GM18858 (cell line): ENCODE results near the gene ZNF853.

Source experiments
- ATAC-seq: cut with Tn5 transposase; IDR thresholded peaks from one replicate; pipeline ENCODE4 v1.9.1; 2021; ENCODE audit not compliant: unreplicated experiment

Gene ZNF853

DNA sequence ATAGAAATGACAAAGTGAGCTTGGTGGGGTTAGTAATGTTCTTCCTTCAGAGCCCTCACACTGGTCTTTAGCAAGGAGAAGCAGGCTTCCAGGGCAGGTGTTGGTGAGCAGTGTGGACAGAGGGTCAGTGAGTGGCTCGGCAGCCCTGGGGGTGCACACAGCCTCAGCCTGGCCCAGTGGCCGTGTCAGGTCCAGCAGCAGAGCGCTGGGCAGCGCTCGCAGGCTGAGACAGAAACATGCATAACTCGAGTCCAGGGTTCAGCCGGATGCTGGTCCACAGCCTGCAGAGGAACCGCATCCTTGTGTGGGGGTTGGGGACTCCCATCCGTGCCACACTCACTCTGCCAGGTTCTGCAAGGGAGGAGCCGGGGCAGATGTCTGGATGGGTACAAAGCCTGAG lies 11.0 kb upstream of the ZNF853 start:
- no peak for ATAC-seq

DNA sequence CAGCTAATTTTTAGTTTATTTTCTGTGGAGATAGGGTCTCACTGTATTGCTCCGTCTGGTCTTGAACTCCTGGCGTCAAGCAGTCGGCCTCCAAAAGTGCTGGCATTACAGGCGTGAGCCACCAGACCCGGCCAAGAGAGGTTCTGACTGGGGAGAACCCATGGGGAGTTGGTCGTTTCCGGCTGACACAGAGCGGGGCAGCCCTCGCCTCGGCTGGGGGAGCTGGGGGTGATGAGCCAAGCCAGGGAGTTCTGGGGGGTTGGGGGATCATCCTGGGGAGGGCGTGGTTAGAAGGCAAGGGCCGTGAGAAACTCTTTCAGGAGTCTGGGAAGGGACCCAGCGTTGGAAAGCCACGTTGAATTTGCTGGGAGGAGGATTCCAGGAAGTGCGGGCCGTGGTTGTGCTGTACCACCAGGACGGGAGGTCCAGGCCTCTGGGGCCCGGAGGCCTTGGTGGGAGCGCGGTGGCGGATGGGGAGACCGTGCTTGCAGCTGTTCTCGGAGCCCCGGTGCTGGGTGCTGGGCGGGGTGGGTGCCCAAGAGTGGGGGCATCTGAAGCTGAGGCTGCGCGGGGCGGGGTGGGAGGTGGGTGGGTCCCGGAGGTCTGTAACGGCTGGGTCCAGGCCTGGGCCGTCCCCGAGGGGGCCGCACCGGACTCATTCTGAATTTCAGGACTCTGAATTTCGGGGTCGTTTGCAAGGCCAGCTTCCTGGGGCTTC lies 8.4 kb upstream of the ZNF853 start:
- ATAC-seq: no peak

DNA sequence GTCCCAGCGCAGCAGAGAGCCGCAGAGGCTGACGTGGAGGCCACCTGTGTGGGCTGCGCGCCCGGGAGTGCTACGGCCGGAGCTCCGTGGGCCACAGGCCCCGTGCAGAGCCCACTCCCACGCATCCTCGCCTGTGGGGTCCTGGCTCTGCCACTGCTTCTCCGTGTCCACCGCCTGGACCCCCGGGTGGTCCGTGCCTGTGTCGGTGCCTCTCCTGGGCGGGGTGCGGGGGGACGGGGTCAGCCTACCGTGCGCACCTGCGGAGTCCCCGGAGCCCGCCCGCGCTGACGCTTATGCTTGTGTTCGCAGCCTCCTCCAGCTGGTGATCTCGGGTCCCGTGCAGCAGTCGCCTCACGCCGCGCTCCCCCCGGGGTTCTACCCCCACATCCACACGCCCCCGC lies 7.8 kb upstream of the ZNF853 start:
- ATAC-seq: no peak

DNA sequence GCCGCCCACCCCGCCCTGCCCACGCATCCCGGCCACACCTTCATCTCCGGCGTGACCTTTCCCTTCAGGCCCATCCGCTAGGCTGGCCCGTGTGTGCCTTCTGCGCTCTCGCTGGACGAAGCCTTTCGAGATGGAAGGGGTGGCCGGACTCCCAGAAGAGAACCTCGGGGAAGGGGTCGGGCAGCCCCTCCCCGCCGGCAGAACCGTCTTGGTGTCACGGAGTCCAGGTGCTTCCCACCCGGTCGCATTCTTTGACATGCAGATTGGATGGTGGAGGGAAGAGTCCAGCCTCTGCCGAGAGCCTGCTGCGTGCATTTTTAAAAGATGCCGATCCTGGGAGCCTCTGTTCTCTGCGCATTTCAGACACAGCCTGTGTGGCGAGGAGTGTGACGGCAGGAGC lies 7.3 kb upstream of the ZNF853 start:
- no peak for ATAC-seq

DNA sequence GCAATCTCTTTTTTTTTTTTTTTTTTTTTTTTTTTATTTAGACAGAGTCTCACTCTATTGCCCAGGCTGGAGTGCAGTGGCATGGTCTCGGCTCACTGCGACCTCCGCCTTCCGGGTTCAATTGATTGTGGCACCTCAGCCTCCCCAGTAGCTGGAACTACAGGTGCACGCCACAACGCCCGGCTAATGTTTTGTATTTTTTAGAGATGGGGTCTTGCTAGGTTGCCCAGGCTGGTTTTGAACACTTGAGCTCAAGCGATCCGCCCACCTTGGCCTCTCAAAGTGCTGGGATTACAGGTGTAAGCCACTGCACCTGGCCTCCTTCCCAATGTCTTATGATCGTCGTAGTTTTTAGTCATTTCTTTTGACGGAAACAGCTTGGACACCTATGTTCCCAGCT lies 6.6 kb upstream of the ZNF853 start:
- ATAC-seq: no peak

DNA sequence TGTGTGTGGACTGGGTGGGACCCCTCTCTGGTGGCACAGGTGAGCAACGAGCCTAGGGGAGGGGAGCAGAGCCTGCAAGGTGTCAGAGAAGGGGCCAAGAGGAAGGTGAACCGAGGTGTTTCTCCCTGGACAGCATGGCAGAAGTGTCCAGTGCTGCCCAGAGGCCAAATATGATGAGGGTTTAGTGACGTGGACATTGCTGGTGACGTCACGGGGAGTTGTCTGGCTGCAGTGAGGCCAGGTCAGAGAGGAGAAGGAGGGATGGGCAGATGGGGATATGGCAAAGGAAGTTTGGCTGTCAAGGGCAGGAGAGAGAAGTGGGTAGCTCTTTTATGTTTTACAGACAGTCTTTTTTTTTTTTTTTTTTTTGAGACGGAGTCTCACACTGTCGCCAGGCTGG lies 2.6 kb upstream of the ZNF853 start:
- no peak for ATAC-seq

DNA sequence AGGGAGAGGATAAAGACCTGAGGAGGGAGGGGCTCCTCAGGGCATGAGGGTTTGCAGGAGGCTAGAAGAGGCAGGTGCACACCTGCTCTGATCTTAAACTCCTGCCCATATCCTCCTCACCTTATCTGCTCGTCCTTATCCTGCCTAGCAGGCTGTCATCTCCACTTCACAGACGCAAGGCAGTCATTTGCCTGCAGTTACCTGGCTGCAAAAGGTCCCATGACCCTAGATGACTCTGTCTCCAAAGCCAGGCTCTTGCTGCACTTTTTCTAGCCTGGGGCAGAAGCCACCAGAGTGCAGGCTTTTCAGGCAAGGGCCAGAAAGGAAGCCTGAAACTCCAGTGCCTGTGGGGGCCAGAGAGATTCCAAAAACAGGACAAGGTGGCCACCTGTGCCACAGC lies 1.7 kb upstream of the ZNF853 start:
- ATAC-seq: no peak

DNA sequence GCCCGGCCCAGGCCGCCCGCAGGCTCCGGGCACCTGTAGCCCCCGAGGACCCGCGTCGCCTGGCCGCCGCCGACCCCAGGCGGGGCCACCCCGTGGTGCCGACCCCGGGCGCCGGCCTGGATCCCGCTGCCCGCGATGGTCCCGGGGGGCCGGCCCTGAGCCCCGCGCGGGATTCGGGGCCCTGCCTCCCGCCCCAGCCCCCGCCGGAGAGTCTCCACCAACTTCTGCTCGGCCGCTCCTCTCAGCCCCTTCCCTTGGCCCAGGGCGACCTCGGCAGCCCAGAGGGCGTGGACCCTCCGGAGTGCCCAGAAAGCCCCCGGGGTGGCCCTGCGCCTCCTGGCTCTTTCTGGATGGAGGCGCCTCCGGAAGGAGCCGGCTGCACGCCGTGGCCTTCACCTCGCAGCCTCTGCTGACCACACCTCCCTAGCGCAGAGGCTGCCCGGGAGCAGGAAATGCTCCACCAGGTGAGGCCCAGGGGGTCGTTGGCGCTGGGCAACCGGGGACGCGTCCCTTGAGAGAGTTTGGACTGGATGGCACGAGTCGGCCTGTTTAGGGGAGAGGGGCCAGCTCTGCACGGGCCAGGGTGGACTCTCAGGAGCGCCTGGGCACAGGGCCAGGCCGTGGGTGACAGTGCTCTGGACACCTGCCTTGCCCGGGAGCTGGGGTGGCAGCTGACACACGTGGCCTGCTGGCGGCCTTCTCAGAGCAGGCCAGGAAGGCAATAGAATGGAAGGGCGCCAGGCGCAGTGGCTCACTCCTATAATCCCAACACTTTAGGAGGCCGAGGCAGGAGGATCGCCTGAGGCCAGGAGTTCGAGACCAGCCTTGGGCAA lies 529 bp downstream of the ZNF853 start:
- ATAC-seq: no peak

DNA sequence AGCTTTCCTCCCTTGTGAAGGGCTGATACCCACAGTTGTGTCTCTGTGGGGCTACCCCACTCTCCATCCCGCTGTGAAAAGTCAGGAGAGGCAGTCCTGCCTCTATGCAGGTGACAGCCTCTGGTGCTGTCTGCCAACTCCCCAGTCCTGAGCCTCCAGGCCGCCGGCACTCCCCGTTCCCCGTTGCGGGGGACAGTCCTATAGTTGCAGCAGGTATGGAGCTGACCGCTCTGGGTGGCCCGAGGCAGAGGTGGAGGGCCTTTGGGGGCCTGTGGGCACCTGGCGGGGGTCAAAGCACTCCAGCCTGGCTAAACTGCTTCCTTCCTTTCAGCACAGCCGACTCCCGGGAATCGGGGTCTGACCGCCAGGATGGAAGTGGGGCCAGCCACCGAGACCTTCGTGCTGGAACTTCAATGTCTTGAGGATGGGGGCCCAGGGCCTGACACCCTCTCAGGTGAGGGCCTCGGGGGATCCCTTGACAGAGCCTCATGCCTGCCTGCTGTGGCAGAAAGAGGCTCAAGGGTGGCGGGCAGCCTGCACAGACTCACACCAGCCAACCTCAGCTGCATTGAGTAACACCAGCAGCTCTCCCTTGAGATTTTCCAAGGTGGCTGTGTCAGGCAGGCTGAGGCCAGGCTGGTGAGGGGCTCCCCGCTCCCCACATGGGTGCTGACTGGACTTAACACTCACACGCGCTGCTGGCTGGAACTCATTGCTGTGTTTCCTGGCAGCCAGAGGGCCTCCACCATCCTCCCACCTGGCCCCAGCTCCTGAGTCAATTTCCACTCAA lies 1.6 kb downstream of the ZNF853 start:
- no peak for ATAC-seq

DNA sequence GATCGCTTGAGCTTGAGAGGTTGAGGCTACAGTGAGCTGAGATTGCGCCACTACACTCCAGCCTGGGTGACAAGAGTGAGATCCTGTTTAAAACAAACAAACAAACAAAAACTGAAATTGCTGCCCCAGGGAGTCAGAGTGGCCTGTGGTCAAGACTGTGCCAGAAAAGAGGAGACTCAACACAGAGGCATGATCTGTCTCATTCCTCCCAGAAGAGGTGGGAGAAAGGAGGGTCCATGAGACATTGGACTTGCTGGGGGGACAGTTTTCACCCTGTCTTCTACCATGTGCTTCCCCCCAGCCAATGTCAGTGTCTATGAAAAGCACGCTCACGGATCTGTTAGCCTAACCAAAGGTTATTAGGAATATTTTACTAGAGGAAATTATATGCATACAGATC lies 3.2 kb downstream of the ZNF853 start:
- no peak for ATAC-seq

DNA sequence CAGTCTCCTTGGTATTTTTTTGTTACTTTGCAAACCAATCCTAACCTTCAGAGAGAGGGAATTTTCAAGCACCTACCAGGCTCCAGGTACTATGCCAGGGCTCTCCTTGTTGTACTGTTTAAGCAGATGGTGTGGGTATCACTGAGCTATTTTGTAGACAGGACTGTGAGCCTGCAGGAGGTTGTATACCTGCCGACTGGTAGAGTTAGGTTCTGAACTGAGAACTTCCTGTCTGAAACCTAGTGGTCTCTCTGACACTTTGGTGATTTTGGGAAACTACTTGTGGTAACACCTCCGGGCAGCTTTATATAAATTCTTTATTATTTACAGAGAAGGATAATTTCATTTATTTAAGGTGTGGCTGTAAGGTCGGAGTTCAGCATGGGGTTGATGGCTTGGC lies 4.6 kb downstream of the ZNF853 start:
- ATAC-seq: no peak

DNA sequence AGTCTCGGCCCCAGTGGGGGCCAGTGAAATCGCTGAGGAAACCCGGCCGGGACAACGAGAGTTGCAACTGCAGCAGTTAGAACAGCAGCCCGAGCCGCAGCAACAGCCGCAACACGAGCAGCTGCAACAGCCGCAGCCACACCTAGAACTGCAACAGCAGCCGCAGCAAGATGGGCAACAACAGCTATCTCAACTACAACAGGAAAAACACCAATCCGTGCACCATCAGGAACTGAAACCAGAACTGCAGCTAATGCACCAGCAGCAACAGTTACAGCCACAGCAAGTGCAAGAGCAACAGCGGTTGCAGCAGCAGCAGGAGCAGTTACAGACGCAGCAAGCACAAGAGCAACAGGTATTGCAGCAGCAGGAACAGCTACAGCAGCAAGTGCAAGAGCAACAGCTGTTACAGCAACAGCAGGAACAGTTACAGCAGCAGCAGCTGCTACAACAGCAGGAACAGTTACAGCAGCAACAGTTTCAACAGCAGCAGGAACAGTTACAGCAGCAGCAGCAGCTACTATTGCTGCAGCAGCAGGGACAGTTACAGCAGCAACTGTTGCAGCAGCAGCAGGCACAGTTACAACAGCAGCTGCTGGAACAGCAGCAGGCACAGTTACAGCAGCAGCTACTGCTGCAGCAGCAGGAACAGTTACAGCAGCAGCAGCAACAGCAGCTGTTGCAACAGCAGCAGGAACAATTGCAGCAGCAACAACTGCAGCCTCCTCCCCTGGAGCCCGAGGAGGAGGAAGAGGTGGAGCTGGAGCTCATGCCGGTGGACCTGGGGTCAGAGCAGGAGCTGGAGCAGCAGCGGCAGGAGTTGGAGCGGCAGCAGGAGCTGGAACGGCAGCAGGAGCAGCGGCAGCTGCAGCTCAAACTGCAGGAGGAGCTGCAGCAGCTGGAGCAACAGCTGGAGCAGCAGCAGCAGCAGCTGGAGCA lies 6.1 kb downstream of the ZNF853 start:
- ATAC-seq: no peak

DNA sequence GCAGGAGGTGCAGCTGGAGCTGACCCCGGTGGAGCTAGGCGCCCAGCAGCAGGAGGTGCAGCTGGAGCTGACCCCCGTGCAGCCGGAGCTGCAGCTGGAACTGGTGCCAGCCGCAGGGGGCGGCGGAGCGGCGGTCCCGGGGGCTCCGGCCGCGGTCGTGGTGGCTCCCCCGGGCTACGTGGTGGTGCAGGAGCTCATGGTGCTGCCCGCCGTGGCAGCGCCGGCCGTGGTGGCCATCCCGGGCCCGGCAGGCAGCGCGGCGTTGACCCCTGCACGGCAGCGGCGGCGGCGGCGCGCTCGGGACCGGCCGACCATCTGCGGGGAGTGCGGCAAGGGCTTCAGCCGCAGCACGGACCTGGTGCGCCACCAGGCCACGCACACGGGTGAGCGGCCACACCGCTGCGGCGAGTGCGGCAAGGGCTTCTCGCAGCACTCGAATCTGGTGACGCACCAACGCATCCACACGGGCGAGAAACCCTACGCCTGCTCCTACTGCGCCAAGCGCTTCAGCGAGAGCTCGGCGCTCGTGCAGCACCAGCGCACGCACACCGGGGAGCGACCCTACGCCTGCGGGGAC lies 6.8 kb downstream of the ZNF853 start:
- ATAC-seq: no peak

DNA sequence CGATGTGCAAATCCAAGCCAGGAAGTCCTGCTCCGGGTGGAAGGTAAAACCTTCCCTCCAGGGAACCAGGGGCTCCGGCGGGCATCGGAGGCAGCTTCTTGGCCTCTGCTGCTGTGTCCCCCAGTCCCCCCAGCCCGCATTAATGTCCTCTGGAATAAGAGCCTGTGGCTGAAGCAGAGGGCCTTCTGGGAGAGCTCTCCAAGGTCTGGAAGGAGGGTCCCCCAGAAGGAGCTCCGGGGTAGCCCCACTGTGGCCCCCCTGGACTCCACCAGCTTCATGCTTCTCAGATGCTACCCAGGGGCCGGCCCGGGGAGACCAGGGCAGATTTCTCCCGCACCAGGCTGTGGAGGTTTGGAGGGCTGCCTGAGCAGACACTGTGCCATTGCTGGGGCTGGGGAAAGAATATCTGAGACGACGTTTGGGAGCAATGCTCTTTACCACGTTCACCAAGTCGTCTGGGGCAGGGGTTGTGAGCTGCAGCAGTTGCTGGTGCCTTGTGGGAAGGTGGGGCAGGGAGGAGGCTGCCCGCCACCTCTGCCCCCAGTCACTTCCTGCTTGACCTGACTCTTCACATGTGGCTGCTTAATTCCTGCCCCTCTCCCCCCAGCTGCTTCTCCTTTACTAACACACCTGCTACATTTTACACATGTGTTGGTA lies 8.3 kb downstream of the ZNF853 start:
- no peak for ATAC-seq

DNA sequence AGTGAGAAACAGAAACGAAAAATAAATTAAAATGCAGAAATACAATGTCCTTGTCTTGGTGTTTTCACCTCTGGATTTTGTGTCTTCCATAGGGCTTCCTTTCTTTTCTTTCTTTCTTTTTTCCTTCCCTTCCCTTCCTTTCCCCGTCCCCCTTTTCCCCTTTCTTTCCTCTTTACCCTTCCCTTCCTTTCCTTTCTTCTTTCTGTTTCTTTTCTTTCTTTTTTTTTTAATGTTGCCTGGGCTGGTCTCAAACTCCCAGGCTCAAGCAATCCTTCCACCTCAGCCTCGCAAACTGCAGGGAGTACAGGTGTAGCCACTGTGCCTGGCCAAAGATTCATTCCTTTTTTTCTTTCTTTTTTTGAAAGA lies 8.8 kb downstream of the ZNF853 start:
- ATAC-seq: no peak

DNA sequence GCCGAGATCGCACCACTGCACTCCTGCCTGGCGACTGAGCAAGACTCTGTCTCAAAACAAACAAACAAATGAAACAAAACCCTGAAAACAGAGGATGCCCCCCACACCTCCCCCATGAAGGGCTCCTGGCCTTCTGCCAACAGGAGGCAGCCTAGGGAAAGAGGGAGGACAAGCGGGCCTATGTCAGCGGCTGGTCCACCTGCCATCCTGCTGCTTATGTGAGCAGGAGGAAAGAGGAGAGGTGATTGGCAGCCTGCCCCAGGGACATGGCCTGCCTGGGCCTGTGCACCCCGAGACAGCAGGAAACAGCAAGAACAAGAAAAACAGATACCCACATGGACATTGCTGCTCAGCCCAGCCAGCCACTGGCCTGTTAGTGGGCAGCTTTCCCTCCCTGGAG lies 12.6 kb downstream of the ZNF853 start:
- no peak for ATAC-seq

DNA sequence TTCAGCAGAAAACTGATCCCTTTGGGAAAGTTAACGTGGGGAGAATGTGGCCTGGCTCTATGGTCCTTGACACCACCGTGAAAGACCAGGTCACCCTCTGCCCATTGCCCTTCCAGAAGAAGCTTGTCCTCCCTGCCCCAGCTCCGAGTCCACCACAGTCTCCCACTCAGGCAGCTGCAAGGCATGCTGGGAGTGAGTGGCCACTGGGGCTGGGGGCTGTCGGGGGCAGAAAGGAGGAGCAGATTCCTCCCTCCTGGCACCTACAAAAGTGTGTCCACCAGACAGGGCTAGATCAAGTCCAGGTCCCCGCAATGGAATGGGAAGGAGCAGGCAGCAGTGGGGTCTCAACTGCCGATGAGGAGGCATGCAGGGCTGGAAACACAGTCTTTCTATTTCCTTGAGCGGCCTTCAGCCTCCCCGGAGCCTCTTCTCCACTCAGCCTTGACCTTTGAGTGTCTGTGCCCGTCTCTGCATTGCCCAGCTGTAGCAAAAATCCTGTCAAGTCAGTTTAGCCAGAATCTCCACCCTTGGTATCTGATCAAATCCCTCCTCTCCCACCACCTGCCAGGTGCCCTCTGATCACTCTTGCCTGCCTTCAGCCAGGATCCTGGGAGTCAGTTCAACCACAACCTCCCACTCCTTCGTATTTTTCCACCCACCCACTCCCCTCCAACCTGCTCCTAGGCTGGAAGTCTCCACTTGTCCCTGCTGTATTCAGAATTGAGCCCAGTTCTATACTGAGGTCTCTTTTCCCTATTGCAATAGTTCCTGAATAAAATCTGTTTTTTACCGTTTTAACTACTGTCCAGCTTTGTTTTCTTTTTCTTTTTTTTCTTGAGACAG lies 14.8 kb downstream of the ZNF853 start:
- no peak for ATAC-seq

DNA sequence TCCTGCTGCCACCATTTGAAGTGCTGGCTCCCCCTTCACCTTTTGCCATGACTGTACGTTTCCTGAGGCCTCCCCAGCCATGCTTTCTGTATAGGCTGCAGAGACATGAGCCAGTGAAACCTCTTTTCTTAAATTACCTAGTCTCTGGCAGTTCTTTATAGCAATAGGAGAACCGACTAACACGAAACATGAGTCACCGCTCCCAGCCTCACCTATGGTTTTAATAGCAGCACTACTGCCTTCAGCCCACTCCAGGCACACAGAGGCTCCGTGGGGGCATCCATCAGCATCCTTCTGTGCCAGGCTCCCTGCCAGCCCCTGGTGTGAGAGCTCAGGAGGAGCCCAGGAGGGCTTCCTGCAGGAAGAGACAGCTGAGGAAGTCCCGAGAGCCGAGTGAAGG lies 16.2 kb downstream of the ZNF853 start:
- ATAC-seq: no peak

DNA sequence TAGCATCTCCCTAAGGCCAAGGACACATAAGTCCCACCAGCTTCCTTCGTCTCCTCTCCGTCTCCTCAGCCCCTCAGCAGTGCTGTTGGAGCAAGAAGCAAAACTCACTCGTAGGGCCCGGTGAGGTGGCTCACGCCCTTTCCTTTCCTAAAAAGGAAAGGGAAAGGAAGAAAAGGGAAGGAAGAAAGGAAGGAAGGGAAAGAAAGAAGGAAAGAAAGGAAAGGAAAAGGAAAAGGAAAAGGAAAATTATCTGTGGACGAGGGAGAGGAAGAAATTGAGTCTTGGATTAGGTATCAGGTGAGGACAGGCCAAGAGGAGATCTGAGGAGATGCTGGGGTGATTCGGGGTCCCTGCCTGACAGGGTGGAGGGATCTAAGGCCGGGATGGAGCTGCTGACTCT lies 18.6 kb downstream of the ZNF853 start:
- ATAC-seq: no peak
